Hepatocyte (in vitro differentiated cells): ENCODE measurements around the gene OSBPL3. TPM values are rescaled to one million over a fixed set of nuclear protein-coding genes. Genes with fewer than 3 reads are reported as not detected.

Source experiments
- DNase-seq: peaks from one replicate; pipeline ENCODE4 v3.0.0-alpha.2; 2016; ENCODE audit warnings: low spot score
- H2AFZ ChIP-seq: fragments of 200-600 bp; sonication (generic); 2 replicates; pipeline ENCODE4 v1.6.0; 2016; ENCODE audit warnings: antibody characterized with exemption, mild to moderate bottlenecking
- H3K27ac ChIP-seq: fragments of 200-600 bp; sonication (generic); 2 replicates; pipeline ENCODE4 v1.5.1; 2016; ENCODE audit warnings: mild to moderate bottlenecking
- H3K27me3 ChIP-seq: fragments of 200-600 bp; sonication (generic); 2 replicates; pipeline ENCODE4 v1.6.1; 2016
- H3K36me3 ChIP-seq: fragments of 200-600 bp; sonication (generic); replicated peaks from 2 replicates; pipeline ENCODE4 v1.5.1; 2016; ENCODE audit warnings: low read depth; ENCODE audit not compliant: insufficient read depth
- H3K4me1 ChIP-seq: fragments of 200-600 bp; sonication (generic); 2 replicates; pipeline ENCODE4 v1.5.1; 2016; ENCODE audit warnings: mild to moderate bottlenecking, moderate library complexity; ENCODE audit not compliant: insufficient read depth
- H3K4me2 ChIP-seq: fragments of 200-600 bp; sonication (generic); 2 replicates; pipeline ENCODE4 v1.6.0; 2016
- H3K4me3 ChIP-seq: fragments of 200-600 bp; sonication (generic); 2 replicates; pipeline ENCODE4 v1.5.1; 2016; ENCODE audit warnings: mild to moderate bottlenecking
- H3K79me2 ChIP-seq: fragments of 200-600 bp; sonication (generic); 2 replicates; pipeline ENCODE4 v1.6.0; 2017; ENCODE audit warnings: mild to moderate bottlenecking
- H3K9me2 ChIP-seq: fragments of 200-600 bp; sonication (generic); replicated peaks from 2 replicates; pipeline ENCODE4 v1.6.0; 2017; ENCODE audit warnings: mild to moderate bottlenecking; ENCODE audit not compliant: insufficient read depth
- H3K9me3 ChIP-seq: fragments of 200-600 bp; sonication (generic); 2 replicates; pipeline ENCODE4 v1.5.1; 2016; ENCODE audit warnings: low read depth, mild to moderate bottlenecking
- H4K20me1 ChIP-seq: fragments of 200-600 bp; sonication (generic); 2 replicates; pipeline ENCODE4 v1.6.0; 2016; ENCODE audit warnings: mild to moderate bottlenecking; ENCODE audit not compliant: insufficient read depth, poor library complexity, severe bottlenecking
- EZH2 ChIP-seq: fragments of 200-600 bp; sonication (generic); IDR thresholded peaks from 2 replicates; pipeline ENCODE4 v1.6.1; 2016; ENCODE audit warnings: antibody characterized with exemption, mild to moderate bottlenecking, borderline replicate concordance
- EZH2phosphoT487 ChIP-seq: fragments of 200-600 bp; sonication (generic); IDR thresholded peaks from one replicate; pipeline ENCODE4 v1.6.1; 2018; ENCODE audit warnings: antibody characterized with exemption, mild to moderate bottlenecking, low read depth, moderate library complexity; ENCODE audit not compliant: unreplicated experiment, severe bottlenecking
- WGBS: methylation state at CpG from one replicate; pipeline ENCODE4 v1.1.6; 2016; ENCODE audit warnings: low lambda C conversion rate; ENCODE audit errors: missing lambda C conversion rate; 5-methylcytosine and 5-hydroxymethylcytosine counted together
- polyA plus RNA-seq: library from polyadenylated mRNA; unstranded; fragments of >200 nt; fragmentation: Nextera tagmentation; extraction: Ambion mirVana; gene quantifications from 2 replicates; pipeline ENCODE4 v1.2.1, GENCODE V29; 2016
- total RNA-seq: library from RNA; depleted of rRNA; stranded (reverse); fragments of >200 nt; gene quantifications from 2 replicates; pipeline ENCODE4 v1.2.3, GENCODE V29; 2014
- TF ChIP-seq, protein P1 (sequence below): fragments of 200-600 bp; sonication (generic); IDR thresholded peaks from 2 replicates; pipeline ENCODE4 v1.5.1; 2016; ENCODE audit warnings: antibody characterized with exemption, mild to moderate bottlenecking; ENCODE audit not compliant: poor library complexity

OSBPL3 gene
- total and polyA plus RNA-seq, 2 experiments from 2014 or later = 11.4 to 18.0 TPM

DNA sequence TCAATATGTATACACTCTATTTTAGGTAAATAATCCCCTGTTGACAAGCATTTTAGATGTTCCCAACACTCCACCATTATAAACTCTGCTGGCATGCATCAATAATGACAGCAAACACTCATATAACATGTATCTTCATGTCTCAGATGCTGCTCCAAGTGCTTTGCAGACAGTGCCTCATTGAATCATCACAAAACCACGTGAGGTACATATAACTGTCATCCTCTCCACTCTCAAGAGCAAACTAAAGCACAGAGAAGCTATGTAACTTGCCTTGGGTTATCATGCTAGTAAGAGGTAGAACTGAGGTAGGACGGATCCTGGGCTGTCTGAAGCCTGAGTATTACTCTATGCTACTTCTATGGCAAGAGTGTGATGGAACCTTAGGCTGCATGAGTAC is 150.2 kb downstream of the OSBPL3 start:
- Histone ChIP-seq H4K20me1 (no peaks in the 10 kb centered on the region), H3K9me3 (no peaks in the 10 kb centered on the region), H3K27ac (no peak overlapping the region), H3K36me3 (no peaks in the 10 kb centered on the region), H3K4me2 (no peak overlapping the region), H3K9me2 (no peaks in the 10 kb centered on the region), H3K4me3 (no peak overlapping the region), H3K79me2 (no peaks in the 10 kb centered on the region), H3K27me3 (no peaks in the 10 kb centered on the region), H2AFZ (no peak overlapping the region), H3K4me1 (peaks cover 36% of the 10 kb centered on the region)
- TF ChIP-seq, protein P1, sequence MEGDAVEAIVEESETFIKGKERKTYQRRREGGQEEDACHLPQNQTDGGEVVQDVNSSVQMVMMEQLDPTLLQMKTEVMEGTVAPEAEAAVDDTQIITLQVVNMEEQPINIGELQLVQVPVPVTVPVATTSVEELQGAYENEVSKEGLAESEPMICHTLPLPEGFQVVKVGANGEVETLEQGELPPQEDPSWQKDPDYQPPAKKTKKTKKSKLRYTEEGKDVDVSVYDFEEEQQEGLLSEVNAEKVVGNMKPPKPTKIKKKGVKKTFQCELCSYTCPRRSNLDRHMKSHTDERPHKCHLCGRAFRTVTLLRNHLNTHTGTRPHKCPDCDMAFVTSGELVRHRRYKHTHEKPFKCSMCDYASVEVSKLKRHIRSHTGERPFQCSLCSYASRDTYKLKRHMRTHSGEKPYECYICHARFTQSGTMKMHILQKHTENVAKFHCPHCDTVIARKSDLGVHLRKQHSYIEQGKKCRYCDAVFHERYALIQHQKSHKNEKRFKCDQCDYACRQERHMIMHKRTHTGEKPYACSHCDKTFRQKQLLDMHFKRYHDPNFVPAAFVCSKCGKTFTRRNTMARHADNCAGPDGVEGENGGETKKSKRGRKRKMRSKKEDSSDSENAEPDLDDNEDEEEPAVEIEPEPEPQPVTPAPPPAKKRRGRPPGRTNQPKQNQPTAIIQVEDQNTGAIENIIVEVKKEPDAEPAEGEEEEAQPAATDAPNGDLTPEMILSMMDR = no peak
- TF ChIP-seq EZH2 (no peak), EZH2phosphoT487 (no peak)
- DNase-seq = no peak
- 73% methylated on average over 2 of the region's 2 CpGs for WGBS

DNA sequence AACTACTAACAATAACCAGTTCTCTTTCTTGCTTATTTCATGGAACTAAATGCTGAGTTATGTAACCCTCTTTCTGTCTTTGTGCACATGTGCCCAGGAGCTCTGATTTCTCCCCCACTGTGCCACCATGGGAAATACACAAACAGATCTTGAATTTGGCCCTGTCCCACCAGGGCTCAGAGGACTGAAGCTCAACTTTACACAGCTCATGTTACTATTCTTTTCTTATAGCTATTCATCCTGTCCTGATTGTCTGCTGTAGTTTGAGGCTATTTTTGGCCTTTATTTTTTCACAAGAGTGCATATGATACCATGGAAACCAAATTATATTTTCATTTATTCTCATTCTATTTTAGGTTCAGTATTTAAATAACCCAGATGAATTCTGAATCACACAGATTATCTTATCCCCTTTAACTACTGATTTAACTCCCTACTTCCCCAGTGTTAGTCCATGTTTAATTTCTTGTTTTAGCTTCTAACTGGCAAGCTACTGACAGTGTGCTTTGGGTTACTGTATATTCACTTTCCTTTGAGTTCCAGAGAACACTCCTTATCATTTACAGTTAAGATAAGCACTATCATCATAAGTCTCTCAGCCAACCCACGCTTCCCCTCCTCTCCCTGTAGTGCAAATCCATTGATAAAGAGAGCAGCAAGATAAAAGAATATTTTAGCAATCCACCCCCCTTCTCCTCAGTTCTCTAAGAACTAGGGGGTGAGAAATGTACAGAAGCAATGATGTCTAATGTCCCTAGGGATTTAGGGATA is 150.9 kb downstream of the OSBPL3 start:
- Histone ChIP-seq H3K27me3 (no peaks in the 10 kb centered on the region), H3K4me3 (no peak overlapping the region), H2AFZ (no peak overlapping the region), H3K79me2 (no peaks in the 10 kb centered on the region), H3K4me2 (no peak overlapping the region), H3K27ac (peak overlapping the region; percentile 44), H3K9me2 (no peaks in the 10 kb centered on the region), H3K9me3 (no peaks in the 10 kb centered on the region), H4K20me1 (no peaks in the 10 kb centered on the region), H3K4me1 (peaks cover 38% of the 10 kb centered on the region), H3K36me3 (no peaks in the 10 kb centered on the region)
- 35% methylated on average over 1 of the region's 1 CpG for WGBS
- no peak for TF ChIP-seq EZH2
- no peak for TF ChIP-seq EZH2phosphoT487
- peak; percentile 17 for DNase-seq

DNA sequence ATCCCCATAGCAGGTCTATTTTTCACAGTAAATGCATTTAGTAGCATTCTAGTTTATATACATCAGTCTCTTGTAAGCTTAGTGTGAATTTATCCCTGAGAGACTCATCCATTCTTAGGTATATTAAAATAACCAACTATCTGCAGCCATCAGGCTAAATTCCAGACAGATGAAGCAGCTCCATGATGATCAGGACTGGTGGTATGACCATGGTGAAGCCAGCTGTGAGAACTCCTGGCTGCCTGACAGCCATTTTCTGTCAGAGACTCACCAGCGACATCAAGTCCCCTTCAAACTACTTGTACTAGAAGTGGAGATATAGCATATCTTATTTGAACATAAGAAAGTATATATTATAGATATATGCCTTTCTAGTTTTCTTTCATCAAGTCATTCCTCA is 152.4 kb downstream of the OSBPL3 start:
- DNase-seq = no peak
- WGBS = 100% methylated on average over 1 of the region's 1 CpG
- Histone ChIP-seq H3K9me2 (no peaks in the 10 kb centered on the region), H3K27ac (peak overlapping the region; percentile 95), H3K4me3 (no peak overlapping the region), H3K4me2 (no peak overlapping the region), H3K36me3 (no peaks in the 10 kb centered on the region), H3K27me3 (no peaks in the 10 kb centered on the region), H2AFZ (no peak overlapping the region), H4K20me1 (no peaks in the 10 kb centered on the region), H3K4me1 (peaks cover 38% of the 10 kb centered on the region), H3K79me2 (no peaks in the 10 kb centered on the region), H3K9me3 (no peaks in the 10 kb centered on the region)
- no peak for TF ChIP-seq EZH2
- TF ChIP-seq, protein P1 = no peak
- TF ChIP-seq EZH2phosphoT487 = no peak

DNA sequence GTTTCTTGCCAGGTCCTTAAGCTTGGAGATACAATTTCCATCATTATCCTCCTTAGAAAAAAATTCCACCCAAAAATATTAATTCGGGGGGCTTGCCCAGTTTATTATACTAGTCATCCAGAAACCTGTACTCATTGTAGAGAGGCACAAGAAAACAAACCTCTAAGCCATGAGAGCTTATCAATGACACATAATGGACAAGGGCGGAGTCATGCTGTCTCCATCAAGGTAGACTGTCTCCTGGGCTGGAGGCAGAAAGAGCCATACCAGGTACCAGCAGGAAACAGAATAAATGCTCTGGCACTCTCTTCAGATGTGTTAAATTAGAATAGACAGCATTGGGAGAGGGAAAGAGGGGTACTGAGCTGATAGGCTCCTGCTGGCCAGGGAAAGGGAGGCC is 153.0 kb downstream of the OSBPL3 start:
- H4K20me1 ChIP-seq = no peaks in the 10 kb centered on the region
- H3K79me2 ChIP-seq = no peaks in the 10 kb centered on the region
- TF ChIP-seq, protein P1 = no peak
- TF ChIP-seq EZH2 (no peak), EZH2phosphoT487 (no peak)
- DNase-seq = no peak
- peak overlapping the region; percentile 95 for H3K27ac ChIP-seq
- 94% methylated on average over 2 of the region's 2 CpGs for WGBS
- no peaks in the 10 kb centered on the region for H3K36me3 ChIP-seq
- no peak overlapping the region for H3K4me2 ChIP-seq
- H3K27me3 ChIP-seq = no peaks in the 10 kb centered on the region
- H3K4me1 ChIP-seq = peaks cover 39% of the 10 kb centered on the region
- H3K9me2 ChIP-seq = no peaks in the 10 kb centered on the region
- H3K9me3 ChIP-seq = no peaks in the 10 kb centered on the region
- no peak overlapping the region for H2AFZ ChIP-seq
- H3K4me3 ChIP-seq = no peak overlapping the region
